ENCODE measurements around the gene PPP2R5C. TPM values are rescaled to one million over a fixed set of nuclear protein-coding genes. Genes with fewer than 3 reads are reported as not detected.
A peak's percentile ranks its signal among the peaks of the same experiment; 100 is the strongest.

PPP2R5C gene
- total and polyA plus RNA-seq, 2 of the 8 experiments (the other 6 are each of a cell fraction or from before 2014, with no cell fraction given): 49.6 to 95.9 TPM

DNA sequence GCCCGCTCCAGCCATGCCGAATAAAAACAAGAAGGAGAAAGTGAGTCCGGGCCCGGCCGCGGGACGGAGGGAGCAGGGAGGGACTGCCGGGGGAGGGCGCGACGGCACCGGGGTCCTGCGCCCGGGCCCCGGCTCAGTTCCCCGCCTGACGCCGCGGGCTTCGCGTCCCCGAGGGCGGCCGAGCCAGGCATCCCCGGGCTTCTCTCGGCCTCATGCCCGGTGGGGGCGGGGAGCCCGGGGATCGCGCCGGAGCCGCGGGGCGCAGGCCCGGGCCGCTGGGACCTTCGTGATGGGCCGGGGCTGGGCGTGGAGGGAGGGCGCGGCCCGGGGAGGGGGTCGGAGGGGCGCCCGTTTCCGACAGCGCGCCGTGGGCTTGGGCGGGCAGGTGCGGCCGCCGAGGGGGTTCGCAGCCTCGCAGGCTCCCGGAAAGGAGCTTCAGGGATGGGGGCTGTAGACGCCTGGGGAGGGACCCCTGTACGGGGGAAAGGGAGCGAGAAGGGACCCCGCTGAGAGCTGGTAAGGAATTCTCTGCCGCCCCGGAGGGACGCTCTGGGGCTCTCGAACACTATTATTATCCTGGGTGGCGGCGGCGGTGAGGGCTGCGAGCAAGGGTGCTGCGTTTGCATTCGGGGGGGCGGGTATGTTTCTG, 496 bp downstream of the PPP2R5C start (continued):
- TF ChIP-seq CBX8 (IDR thresholded peaks at IDR 0.05; ENCODE audit: borderline replicate concordance, low read depth, low read length): no peak
- 0 out of 4 replicates have a peak, but pooled peaks of 1 of the 2 experiments have one; percentile 36 for TF ChIP-seq HDAC2 (IDR thresholded peaks at IDR 0.05; ENCODE audit: borderline replicate concordance in 1 of 2, low read depth in 2 of 2, low read length in 2 of 2)
- no peak for TF ChIP-seq KDM5A (IDR thresholded peaks at IDR 0.05; ENCODE audit: low read length)
- TF ChIP-seq BACH1 (IDR thresholded peaks at IDR 0.05; ENCODE audit: low read length): no peak
- TF ChIP-seq GABPA (IDR thresholded peaks at IDR 0.05; ENCODE audit: borderline replicate concordance, insufficient read depth, low read length): 0 out of 2 replicates have a peak, but pooled peaks have one; percentile 16
- TF ChIP-seq CREB1 (IDR thresholded peaks at IDR 0.05): no peak
- no peak for TF ChIP-seq POLR2A (IDR thresholded peaks at IDR 0.05; ENCODE audit: control extremely low read depth in 1 of 2, low read depth in 2 of 2, low read length in 2 of 2)
- no peak for TF ChIP-seq TAF7 (optimal IDR thresholded peaks at IDR 0.05; ENCODE audit: borderline replicate concordance, low read depth, low read length)
- TF ChIP-seq CBX5 (IDR thresholded peaks at IDR 0.05; ENCODE audit: low read depth, low read length): no peak
- peak; percentile 26 for TF ChIP-seq ASH2L (IDR thresholded peaks at IDR 0.05; ENCODE audit: low read length)
- no peak for TF ChIP-seq GTF2F1 (IDR thresholded peaks at IDR 0.05; ENCODE audit: borderline replicate concordance, low read depth, low read length)
- no peak for TF ChIP-seq TBP (IDR thresholded peaks at IDR 0.05; ENCODE audit: low read depth, low read length)
- TF ChIP-seq BRCA1 (IDR thresholded peaks at IDR 0.05; ENCODE audit: low read depth, low read length): no peak
- TF ChIP-seq JUN (IDR thresholded peaks at IDR 0.05; ENCODE audit: low read depth, low read length): no peak
- peak; percentile 83 for TF ChIP-seq KDM4A (IDR thresholded peaks at IDR 0.05; ENCODE audit: low read depth, low read length, severe bottlenecking)
- TF ChIP-seq, protein P1, sequence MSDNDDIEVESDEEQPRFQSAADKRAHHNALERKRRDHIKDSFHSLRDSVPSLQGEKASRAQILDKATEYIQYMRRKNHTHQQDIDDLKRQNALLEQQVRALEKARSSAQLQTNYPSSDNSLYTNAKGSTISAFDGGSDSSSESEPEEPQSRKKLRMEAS (IDR thresholded peaks at IDR 0.05): peak; percentile 26
- TF ChIP-seq, protein P2, sequence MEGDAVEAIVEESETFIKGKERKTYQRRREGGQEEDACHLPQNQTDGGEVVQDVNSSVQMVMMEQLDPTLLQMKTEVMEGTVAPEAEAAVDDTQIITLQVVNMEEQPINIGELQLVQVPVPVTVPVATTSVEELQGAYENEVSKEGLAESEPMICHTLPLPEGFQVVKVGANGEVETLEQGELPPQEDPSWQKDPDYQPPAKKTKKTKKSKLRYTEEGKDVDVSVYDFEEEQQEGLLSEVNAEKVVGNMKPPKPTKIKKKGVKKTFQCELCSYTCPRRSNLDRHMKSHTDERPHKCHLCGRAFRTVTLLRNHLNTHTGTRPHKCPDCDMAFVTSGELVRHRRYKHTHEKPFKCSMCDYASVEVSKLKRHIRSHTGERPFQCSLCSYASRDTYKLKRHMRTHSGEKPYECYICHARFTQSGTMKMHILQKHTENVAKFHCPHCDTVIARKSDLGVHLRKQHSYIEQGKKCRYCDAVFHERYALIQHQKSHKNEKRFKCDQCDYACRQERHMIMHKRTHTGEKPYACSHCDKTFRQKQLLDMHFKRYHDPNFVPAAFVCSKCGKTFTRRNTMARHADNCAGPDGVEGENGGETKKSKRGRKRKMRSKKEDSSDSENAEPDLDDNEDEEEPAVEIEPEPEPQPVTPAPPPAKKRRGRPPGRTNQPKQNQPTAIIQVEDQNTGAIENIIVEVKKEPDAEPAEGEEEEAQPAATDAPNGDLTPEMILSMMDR (IDR thresholded peaks at IDR 0.05; ENCODE audit: control extremely low read depth in 1 of 3, insufficient read depth in 1 of 3, low read depth in 1 of 3, low read length in 3 of 3): no peak
- TF ChIP-seq JUND (IDR thresholded peaks at IDR 0.05; ENCODE audit: low read length): no peak
- no peak for TF ChIP-seq SIRT6 (IDR thresholded peaks at IDR 0.05; ENCODE audit: low read length)
- TF ChIP-seq POLR2AphosphoS5 (IDR thresholded peaks at IDR 0.05; ENCODE audit: low read depth, low read length): no peak
- no peak for TF ChIP-seq NANOG (IDR thresholded peaks at IDR 0.05; ENCODE audit: insufficient read depth, low read depth, low read length, poor library complexity, severe bottlenecking)
- no peak for TF ChIP-seq CTBP2 (IDR thresholded peaks at IDR 0.05; ENCODE audit: borderline replicate concordance, insufficient read depth, insufficient read length, low read length)
- TF ChIP-seq SP1 (IDR thresholded peaks at IDR 0.05; ENCODE audit: low read depth, low read length): no peak
